Effector memory CD8-positive, alpha-beta T cell (primary cell): ENCODE results near the gene SLC41A1.

Source experiments
- ATAC-seq: fragments of 150-1000 bp; cut with Tn5 transposase; replicated peaks from 2 replicates; pipeline ENCODE4 v1.10.0; 2021; ENCODE audit warnings: mild to moderate bottlenecking, moderate library complexity
- DNase-seq, 3 experiments: peaks; one replicate each; pipeline ENCODE4 v3.0.0; 2021
- H3K27ac Mint-ChIP-seq, 2 donors: one replicate each; pipeline ENCODE4 v1.8.0; 2022; ENCODE audit warnings: mild to moderate bottlenecking in 2 of 2, mixed read lengths in 2 of 2, moderate library complexity in 2 of 2
- H3K27me3 Mint-ChIP-seq, 2 donors: one replicate each; pipeline ENCODE4 v1.8.0; 2022; ENCODE audit warnings: mixed read lengths in 2 of 2
- H3K36me3 Mint-ChIP-seq: one replicate; pipeline ENCODE4 v1.8.0; 2022; ENCODE audit warnings: mild to moderate bottlenecking, moderate library complexity, mixed read lengths; ENCODE audit not compliant: insufficient read depth
- H3K4me1 Mint-ChIP-seq, 2 donors: one replicate each; pipeline ENCODE4 v1.8.0; 2022; ENCODE audit warnings: low read depth in 2 of 2, mixed read lengths in 2 of 2
- H3K4me3 Mint-ChIP-seq, 2 donors: one replicate each; pipeline ENCODE4 v1.8.0; 2022; ENCODE audit warnings: mild to moderate bottlenecking in 2 of 2, mixed read lengths in 2 of 2, moderate library complexity in 2 of 2
- H3K9me3 Mint-ChIP-seq, 2 donors: one replicate each; pipeline ENCODE4 v1.8.0; 2022; ENCODE audit warnings: mixed read lengths in 2 of 2

SLC41A1 gene

DNA sequence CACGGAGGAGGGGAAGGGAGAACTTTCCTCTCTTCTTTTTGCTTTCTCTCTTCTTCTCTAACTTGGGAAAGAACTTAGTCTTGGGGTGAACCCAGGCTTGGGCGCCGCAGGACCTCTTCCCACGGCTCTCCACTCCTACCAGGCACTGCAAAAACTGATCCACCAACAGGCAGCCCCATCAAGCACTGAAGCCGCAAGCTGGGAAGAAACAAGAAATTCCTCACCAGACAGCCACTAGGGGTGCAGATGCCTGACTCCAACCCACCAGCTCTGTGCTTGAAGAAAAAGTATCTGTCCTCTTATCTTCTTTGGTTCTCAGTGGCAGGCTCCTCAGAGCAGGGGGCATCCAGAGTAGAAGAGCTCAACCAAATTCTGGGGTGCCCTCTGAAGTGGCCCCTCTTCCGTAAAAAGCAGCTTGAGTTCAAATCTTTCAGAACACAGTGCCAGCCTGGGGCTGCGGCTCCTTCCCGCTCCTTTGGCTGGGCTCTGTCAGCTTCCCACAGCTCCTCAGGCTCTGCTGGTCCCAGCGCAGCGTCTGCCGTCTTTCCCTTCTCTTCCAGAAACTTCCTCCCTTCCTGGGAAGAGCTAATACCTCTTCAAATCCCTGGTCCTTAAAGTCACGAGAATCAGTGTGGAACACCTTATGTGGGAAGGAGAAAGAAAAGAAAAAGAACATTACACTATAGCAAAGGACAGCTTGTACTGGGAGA lies 2.4 kb downstream of the SLC41A1 start:
- no peaks in the 10 kb centered on the region for H3K27me3 Mint-ChIP-seq
- H3K4me3 Mint-ChIP-seq, result peak overlapping the region; percentile 93 to 95
- DNase-seq (no peak), ATAC-seq (no peak)
- no peaks in the 10 kb centered on the region for H3K9me3 Mint-ChIP-seq
- peak overlapping the region; percentile 49 to 95 for H3K27ac Mint-ChIP-seq
- H3K4me1 Mint-ChIP-seq, result peaks cover 68 to 72% of the 10 kb centered on the region in 2 donors
- H3K36me3 Mint-ChIP-seq, result peaks cover 34% of the 10 kb centered on the region

DNA sequence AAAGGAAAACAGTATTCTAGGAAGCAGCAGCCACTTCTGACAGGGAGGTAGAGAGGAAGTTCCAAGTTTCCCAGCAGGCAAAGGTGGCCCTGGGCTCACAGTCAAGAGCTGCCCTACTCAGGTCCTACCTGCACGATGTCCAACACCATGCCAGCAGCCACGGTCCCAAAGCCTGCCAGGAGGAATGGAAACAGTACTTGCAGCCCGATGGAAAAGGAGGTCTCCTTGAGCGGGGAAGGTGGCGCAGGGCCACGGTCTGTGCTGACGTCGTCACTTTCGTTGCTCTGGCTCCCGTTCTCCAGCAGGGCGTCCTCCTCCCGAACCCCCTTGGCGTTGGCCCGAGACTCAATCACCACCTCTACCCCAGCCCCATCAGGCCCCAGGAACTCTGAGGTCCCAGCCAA lies 3.1 kb downstream of the SLC41A1 start:
- H3K4me1 Mint-ChIP-seq, result peaks cover 75 to 78% of the 10 kb centered on the region in 2 donors
- ATAC-seq (no peak), DNase-seq (no peak)
- H3K27ac Mint-ChIP-seq, result peak overlapping the region in 1 of 2 donors; percentile 44
- no peaks in the 10 kb centered on the region for H3K27me3 Mint-ChIP-seq
- peaks cover 34% of the 10 kb centered on the region for H3K36me3 Mint-ChIP-seq
- no peaks in the 10 kb centered on the region for H3K9me3 Mint-ChIP-seq
- peak overlapping the region; percentile 93 to 95 for H3K4me3 Mint-ChIP-seq

DNA sequence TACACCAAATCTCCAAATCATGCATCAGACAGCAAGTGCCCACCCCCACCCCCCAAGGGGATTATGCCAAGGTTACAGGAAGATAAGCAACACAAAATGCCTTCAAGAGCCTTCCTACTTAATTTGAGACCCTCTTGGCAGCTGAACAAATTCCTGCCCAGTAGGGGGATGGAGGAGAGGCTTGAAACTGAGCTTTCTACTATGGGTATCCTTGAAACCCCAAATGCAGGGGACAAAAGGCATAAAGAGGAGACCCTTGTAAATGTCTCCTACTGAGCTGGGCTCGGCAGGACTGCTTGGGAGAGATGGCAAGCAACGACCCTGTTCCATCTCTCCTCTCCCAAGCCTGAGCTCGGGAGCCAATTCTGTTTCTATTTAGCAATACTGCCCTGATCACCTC lies 3.5 kb downstream of the SLC41A1 start:
- peaks cover 78 to 83% of the 10 kb centered on the region in 2 donors for H3K4me1 Mint-ChIP-seq
- peaks cover 37% of the 10 kb centered on the region for H3K36me3 Mint-ChIP-seq
- no peak for ATAC-seq
- H3K9me3 Mint-ChIP-seq, result no peaks in the 10 kb centered on the region
- peak overlapping the region; percentile 8 to 34 for H3K4me3 Mint-ChIP-seq
- DNase-seq, result no peak
- H3K27ac Mint-ChIP-seq, result peak overlapping the region in 1 of 2 donors; percentile 44
- H3K27me3 Mint-ChIP-seq, result no peaks in the 10 kb centered on the region

DNA sequence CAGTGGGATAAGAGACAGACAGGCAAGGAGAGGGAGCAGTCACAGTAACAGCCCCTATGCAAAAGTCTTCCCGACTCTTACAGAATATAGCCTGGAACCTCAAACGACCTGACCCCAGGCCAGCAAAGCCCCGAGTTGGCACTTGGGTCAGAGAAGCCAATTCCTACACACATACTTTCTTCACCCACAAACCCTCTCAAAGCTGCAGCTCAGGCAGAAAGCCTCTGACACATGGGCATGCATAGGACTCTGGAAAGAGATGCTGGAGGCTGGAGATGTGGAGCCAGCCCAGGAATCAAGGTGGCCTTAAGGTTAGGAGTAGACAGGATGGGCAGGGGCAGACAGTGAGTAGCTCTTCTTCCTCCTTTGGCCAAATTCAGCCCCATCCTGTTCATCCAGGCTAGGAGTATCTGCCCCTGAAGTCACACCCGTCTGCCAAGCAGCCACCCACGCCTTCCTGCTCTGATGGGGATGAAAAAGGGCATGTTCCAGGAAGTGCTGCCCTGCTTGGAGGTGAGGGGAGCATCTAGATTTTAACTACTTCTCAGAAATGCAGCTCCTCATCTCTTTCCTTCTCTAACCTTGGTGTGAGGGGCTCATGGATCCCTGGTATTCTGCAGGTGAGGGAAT lies 7.8 kb downstream of the SLC41A1 start:
- peak overlapping the region; percentile 77 to 86 for H3K27ac Mint-ChIP-seq
- DNase-seq, result no peak
- peak; percentile 56 for ATAC-seq
- H3K4me1 Mint-ChIP-seq, result peaks cover 64 to 68% of the 10 kb centered on the region in 2 donors
- no peaks in the 10 kb centered on the region for H3K27me3 Mint-ChIP-seq
- H3K9me3 Mint-ChIP-seq, result no peaks in the 10 kb centered on the region
- peak overlapping the region; percentile 44 to 50 for H3K4me3 Mint-ChIP-seq
- peaks cover 35% of the 10 kb centered on the region for H3K36me3 Mint-ChIP-seq

DNA sequence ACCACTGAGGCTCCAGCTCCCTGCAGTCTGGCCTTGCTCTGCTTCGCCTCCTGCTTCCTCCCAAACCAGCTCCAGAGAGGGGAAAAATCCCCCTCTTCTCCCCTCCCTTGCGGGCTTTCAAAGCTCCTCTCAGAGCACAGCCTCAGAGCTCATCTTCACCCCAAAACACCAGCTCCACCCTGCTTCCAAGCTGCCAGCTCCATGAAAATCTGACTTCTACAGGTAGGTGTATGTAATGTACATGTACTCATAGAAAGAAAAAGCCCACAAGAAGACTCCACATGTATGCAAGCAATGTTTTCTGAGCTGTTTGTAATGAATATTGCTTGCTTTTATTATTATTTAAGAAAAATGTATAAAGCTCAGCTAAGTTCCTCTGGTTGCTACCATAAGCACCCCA lies 8.4 kb downstream of the SLC41A1 start:
- peaks cover 59 to 62% of the 10 kb centered on the region in 2 donors for H3K4me1 Mint-ChIP-seq
- ATAC-seq, result no peak
- H3K27me3 Mint-ChIP-seq, result no peaks in the 10 kb centered on the region
- H3K27ac Mint-ChIP-seq, result no peak overlapping the region
- no peaks in the 10 kb centered on the region for H3K9me3 Mint-ChIP-seq
- peaks cover 39% of the 10 kb centered on the region for H3K36me3 Mint-ChIP-seq
- peak overlapping the region in 1 of 2 donors; percentile 11 for H3K4me3 Mint-ChIP-seq
- DNase-seq, result no peak

DNA sequence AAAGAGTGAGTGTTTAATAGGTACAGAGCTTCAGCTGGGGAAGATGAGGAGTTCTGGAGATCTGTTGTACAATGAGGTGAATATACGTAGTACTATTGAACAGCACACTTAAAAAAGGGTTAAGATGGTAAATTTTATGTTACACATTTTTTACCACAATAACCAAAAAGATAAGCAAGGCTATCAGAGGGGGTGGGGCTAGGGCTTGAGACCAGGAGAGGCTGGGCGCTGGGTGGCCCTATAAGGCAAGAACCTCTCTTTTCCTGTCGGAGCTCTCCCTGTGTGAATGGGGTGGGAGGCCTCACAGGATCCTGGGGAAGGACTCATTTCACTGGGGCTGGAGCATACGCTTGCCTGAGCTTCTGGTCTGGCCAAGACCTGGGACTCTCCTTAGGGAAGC lies 9.0 kb downstream of the SLC41A1 start:
- H3K27me3 Mint-ChIP-seq, result no peaks in the 10 kb centered on the region
- ATAC-seq (no peak), DNase-seq (no peak)
- H3K9me3 Mint-ChIP-seq, result no peaks in the 10 kb centered on the region
- H3K36me3 Mint-ChIP-seq, result peaks cover 44% of the 10 kb centered on the region
- H3K4me3 Mint-ChIP-seq, result no peak overlapping the region
- H3K4me1 Mint-ChIP-seq, result peaks cover 53 to 56% of the 10 kb centered on the region in 2 donors
- no peak overlapping the region for H3K27ac Mint-ChIP-seq

DNA sequence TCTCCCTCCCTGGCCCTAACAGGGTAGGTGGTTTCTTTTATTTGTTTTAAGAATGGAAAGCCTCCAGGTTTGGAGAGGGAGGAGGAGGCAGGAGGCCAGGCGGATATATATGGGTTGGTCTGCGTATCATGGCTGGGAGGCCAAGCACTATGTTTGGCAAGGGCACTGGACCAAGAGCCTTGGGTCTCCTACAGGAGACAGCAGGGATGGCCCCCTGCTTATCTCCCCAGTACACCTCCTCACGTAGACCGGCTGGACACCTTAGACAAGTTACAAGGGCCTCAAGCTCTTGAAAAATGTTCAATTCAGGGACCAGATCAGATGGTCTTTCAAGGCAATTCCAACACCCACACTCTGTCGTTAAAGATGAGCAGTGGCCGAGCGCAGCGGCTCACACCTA lies 10.9 kb downstream of the SLC41A1 start:
- Mint-ChIP-seq H3K4me3 (no peak overlapping the region), H3K9me3 (no peaks in the 10 kb centered on the region), H3K4me1 (peaks cover 39 to 41% of the 10 kb centered on the region in 2 donors), H3K27ac (peak overlapping the region in 1 of 2 donors; percentile 69), H3K36me3 (peaks cover 45% of the 10 kb centered on the region), H3K27me3 (no peaks in the 10 kb centered on the region)
- DNase-seq, result no peak
- no peak for ATAC-seq

DNA sequence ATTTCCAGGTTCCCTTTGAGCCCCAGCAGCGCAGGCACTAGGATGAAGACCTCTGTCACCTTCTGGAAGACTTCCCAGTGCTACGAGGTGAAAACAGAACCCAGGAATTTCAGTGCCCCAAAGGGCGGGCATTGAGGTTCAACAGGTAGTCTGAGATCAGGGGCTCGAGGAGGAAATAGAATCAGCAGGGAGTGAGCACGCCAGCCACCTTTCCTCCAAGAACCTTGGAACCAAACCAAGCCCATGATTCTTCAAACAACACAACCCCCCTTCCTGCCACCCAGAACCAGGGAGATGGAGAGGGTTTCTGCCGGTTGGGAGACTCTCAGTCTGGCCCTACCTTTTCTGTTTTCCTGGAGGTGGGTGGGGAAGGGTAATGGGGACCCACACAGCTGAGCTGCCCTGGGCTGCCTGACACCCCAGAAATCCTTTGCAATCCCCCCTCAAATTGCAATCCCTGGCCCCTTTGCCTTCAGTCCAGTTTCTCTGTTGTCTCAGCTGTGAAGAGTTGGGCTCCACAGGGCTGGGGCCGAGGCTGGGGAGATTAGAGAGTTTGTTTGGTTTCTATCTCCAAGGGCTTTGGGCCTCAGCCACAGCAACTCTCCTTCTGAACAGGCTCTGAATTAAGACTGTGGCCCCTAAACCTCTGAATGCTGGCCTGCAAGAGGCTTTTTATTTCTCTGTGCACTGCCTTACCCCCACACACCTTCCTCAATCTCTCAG lies 11.9 kb downstream of the SLC41A1 start:
- Mint-ChIP-seq H3K4me3 (no peak overlapping the region), H3K27ac (peak overlapping the region in 1 of 2 donors; percentile 69), H3K4me1 (peaks cover 31 to 32% of the 10 kb centered on the region in 2 donors), H3K27me3 (no peaks in the 10 kb centered on the region), H3K9me3 (no peaks in the 10 kb centered on the region), H3K36me3 (peaks cover 41% of the 10 kb centered on the region)
- ATAC-seq (no peak), DNase-seq (no peak)

DNA sequence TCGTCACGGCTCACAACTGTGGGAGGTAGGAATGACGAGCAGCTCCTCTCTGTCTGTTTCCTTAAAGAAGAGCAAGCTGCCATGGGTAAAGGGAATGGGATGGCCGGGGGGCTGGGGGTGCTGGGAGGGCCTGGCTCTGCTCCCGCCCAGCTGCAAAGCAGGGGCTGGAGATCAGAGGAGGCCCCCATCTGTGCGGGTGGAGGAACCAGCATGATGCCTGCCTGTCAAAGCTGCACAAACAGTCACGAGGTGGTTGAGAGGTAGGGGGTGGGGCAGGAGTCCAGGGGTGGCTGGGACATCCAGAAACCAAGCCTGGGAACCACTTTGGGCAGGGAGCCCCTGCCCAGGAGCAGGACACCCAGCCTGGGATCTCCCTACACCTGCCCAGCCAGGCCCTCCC lies 12.6 kb downstream of the SLC41A1 start:
- Mint-ChIP-seq H3K27ac (peak overlapping the region in 1 of 2 donors; percentile 69), H3K4me3 (no peak overlapping the region), H3K9me3 (no peaks in the 10 kb centered on the region), H3K36me3 (peaks cover 41% of the 10 kb centered on the region), H3K4me1 (peaks cover 24 to 25% of the 10 kb centered on the region in 2 donors), H3K27me3 (no peaks in the 10 kb centered on the region)
- DNase-seq, result no peak
- ATAC-seq, result no peak

DNA sequence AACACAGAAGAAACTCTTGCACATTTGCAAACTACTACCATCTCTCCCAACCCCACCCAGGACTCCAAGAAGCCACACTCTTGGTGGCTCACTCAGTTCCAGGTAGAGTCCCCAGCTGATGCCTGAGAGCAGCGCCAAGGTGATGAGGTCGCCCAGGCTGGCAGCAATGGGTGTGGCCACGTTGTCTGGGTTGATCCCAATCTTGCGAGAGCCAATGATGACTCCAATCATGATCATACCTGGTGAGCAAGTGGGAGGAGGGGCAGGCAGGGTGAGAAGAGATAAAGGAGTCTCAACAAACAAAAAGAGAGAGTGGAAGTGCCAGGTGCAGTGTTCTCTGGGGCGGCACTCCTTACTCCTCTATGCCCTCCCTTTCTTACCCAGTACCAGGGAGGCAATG lies 14.4 kb downstream of the SLC41A1 start:
- H3K27me3 Mint-ChIP-seq, result no peaks in the 10 kb centered on the region
- ATAC-seq (no peak), DNase-seq (no peak)
- H3K36me3 Mint-ChIP-seq, result peaks cover 47% of the 10 kb centered on the region
- H3K4me3 Mint-ChIP-seq, result no peak overlapping the region
- no peaks in the 10 kb centered on the region for H3K9me3 Mint-ChIP-seq
- H3K4me1 Mint-ChIP-seq, result peaks cover 6 to 9% of the 10 kb centered on the region in 2 donors
- H3K27ac Mint-ChIP-seq, result peak overlapping the region; percentile 60 to 84

DNA sequence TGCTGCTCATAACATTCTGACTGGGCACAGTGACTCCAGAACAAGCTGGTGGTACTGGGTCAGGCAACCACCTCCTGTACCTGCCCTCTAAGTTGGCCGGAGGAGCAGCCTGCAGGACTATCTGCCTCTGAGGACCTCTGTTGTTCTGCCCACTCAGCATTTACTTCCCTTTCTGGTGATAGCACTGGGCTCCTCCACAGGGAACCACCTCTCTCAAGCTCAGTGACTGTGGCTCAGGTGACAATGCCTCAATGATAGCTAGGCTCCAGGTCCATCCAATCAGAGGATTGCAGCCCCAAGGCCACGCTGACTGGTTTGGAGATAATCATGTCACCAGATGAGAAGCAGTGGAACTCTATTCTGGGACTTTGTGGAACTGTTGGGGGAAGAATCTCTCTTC lies 15.8 kb downstream of the SLC41A1 start:
- Mint-ChIP-seq H3K27ac (peak overlapping the region; percentile 56 to 84), H3K9me3 (no peaks in the 10 kb centered on the region), H3K27me3 (no peaks in the 10 kb centered on the region), H3K4me3 (no peak overlapping the region), H3K36me3 (peaks cover 55% of the 10 kb centered on the region), H3K4me1 (peaks cover 5 to 6% of the 10 kb centered on the region in 2 donors)
- ATAC-seq (no peak), DNase-seq (no peak)

DNA sequence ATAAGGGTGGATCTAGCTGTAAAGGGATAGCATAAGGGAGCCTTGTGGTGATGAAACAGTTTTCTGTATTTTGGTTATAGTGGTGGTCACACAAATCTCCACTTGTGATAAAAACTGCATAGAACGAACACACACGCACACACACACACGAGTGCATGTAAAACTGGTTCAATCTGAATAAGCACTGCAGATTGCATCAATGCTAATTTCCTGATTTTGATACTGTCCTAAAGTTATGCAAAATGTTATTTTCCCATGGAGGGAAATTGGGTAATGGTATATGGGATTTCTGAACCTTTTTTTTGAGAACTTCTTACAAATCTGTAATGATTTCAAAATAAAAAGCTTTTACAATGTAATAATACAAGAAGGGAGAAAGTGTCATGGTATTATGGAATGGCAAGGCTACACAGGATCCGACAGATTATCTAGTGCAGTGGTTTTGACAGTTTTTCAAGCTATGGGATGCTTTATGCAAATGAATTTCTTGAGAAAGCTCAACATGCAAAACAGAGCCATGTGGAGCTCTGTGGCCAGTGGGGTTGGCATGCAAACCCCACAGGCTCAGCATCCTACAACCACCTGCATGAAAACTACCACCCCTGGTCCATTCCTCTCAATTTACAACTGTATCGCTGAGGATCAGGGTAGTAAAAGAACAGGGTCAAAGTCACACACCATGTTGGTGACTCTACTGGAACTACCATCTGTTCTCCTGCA lies 18.8 kb downstream of the SLC41A1 start:
- peaks cover 45% of the 10 kb centered on the region for H3K36me3 Mint-ChIP-seq
- H3K27me3 Mint-ChIP-seq, result no peaks in the 10 kb centered on the region
- no peak overlapping the region for H3K27ac Mint-ChIP-seq
- DNase-seq (no peak), ATAC-seq (no peak)
- H3K4me1 Mint-ChIP-seq, result no peaks in the 10 kb centered on the region
- no peaks in the 10 kb centered on the region for H3K9me3 Mint-ChIP-seq
- H3K4me3 Mint-ChIP-seq, result no peak overlapping the region

DNA sequence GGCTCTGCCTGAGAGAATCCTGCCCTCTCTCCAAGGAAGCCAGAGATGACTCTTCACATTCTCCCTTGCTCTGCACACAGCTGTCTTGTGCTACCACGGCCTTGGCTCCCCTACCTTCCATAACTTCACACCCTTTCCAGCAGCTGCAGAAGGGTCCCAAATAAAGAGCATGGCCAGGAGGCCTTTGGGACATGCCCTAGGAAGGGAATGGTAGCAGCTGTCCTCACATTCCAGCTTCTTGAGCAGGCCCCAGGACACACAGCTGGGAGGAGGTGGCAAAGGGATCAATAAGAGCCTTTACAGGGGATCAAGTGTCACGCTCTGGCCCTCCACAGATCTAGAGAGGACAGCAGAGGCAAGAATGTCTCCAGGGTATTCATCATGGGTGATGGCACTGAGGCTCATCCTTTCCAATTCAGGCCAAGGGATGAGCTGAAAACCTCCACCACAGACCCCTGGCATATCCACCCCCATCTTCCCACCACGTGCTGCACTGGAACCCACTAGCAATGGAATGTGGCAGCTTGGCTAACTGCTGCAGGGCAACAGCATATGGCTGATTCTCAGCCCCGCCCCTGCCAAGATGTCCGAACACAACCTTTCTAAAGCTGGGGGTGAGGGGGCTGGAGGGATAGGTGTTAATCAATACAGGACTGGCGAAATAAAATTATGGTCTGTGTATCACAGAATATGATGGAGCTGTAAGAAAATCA lies 19.9 kb downstream of the SLC41A1 start:
- H3K4me3 Mint-ChIP-seq, result no peak overlapping the region
- H3K27me3 Mint-ChIP-seq, result no peaks in the 10 kb centered on the region
- no peaks in the 10 kb centered on the region for H3K4me1 Mint-ChIP-seq
- no peak for ATAC-seq
- no peaks in the 10 kb centered on the region for H3K9me3 Mint-ChIP-seq
- DNase-seq, result no peak
- peak overlapping the region; percentile 8 to 30 for H3K27ac Mint-ChIP-seq
- peaks cover 36% of the 10 kb centered on the region for H3K36me3 Mint-ChIP-seq
